PFSK-1 (cell line): ENCODE measurements around the gene STX18.

Experiments
- POLR2AphosphoS5 ChIP-seq: IDR thresholded peaks from 2 replicates; pipeline ENCODE4 v1.6.1; 2012; ENCODE audit warnings: low read depth, mild to moderate bottlenecking, control low read depth, low read length, moderate library complexity
- REST ChIP-seq, 2 experiments: IDR thresholded peaks; 2 replicates each; pipeline versions ENCODE4 v1.6.1 to v1.8.0; 2011 to 2012; ENCODE audit warnings: low read depth in 2 of 2, low read length in 2 of 2, control low read depth in 1 of 2, inconsistent platforms in 1 of 2, mild to moderate bottlenecking in 1 of 2, moderate library complexity in 1 of 2; ENCODE audit not compliant: insufficient read depth in 1 of 2
- SIN3A ChIP-seq: IDR thresholded peaks from 2 replicates; pipeline ENCODE4 v1.6.1; 2012; ENCODE audit warnings: mild to moderate bottlenecking, low read length, moderate library complexity, borderline replicate concordance; ENCODE audit not compliant: insufficient read depth
- TAF1 ChIP-seq: IDR thresholded peaks from 2 replicates; pipeline ENCODE4 v1.6.1; 2012; ENCODE audit warnings: low read length, control low read depth, borderline replicate concordance; ENCODE audit not compliant: insufficient read depth

DNA sequence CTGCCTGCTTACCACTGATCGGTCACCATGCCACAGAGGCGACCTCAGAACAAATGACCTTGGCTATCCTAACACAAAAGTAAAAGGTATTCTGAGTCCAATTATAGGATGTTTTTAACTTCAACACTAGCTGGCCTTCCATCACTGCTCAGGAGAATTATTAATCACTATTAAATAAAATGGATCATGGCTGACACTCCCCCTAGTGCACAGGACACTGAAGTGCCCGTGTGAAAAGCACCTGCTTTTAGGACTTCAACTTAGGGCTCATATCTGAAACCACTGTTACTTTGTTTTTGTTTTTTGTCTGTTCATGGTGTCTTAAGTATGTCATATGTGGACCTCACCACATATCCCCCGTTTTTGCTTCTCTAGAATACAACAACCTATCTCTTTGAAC, 33.9 kb downstream of the STX18 start:
- TF ChIP-seq REST (IDR thresholded peaks at IDR 0.05; ENCODE audit: insufficient read depth in 1 of 2, low read depth in 2 of 2, low read length in 2 of 2) (no peak), POLR2AphosphoS5 (no peak), SIN3A (no peak), TAF1 (no peak)
